HepG2 (cell line): ENCODE results near the gene PALM3. TPM values are rescaled to one million over a fixed set of nuclear protein-coding genes. Genes with fewer than 3 reads are reported as not detected.

ENCODE experiments used
- ATF1 ChIP-seq: IDR thresholded peaks from 2 replicates; pipeline ENCODE4 v1.6.1; 2016; ENCODE audit warnings: mild to moderate bottlenecking, control low read depth
- HCFC1 ChIP-seq: fragments of 150-350 bp; IDR thresholded peaks from 2 replicates; pipeline ENCODE4 v1.6.1; 2014; ENCODE audit warnings: low read depth, low read length
- KDM2A ChIP-seq: sonication (generic); formaldehyde crosslinking; IDR thresholded peaks from 2 replicates; pipeline ENCODE4 v1.4.0; 2020; ENCODE audit warnings: low read depth, missing genetic modification reagents, borderline replicate concordance
- KDM5B ChIP-seq: sonication (generic); formaldehyde crosslinking; IDR thresholded peaks from 2 replicates; pipeline ENCODE4 v1.4.0; 2020; ENCODE audit warnings: missing genetic modification reagents, mild to moderate bottlenecking, borderline replicate concordance
- NFE2L2 ChIP-seq: fragments of 150-350 bp; IDR thresholded peaks from 2 replicates; pipeline ENCODE4 v1.6.1; 2014; ENCODE audit warnings: low read length
- RBFOX2 ChIP-seq: fragments of 200-400 bp; formaldehyde crosslinking; IDR thresholded peaks from 2 replicates; pipeline ENCODE4 v1.6.1; 2017; ENCODE audit warnings: low read depth, mild to moderate bottlenecking, low read length
- RNF2 ChIP-seq: fragments of 450-650 bp; conservative IDR thresholded peaks from 2 replicates; pipeline ENCODE4 v1.6.1; 2016; ENCODE audit warnings: low read depth
- RXRA ChIP-seq: sonication (generic); formaldehyde crosslinking; IDR thresholded peaks from 2 replicates; pipeline ENCODE4 v1.5.1; 2020; ENCODE audit warnings: missing genetic modification reagents
- SATB2 ChIP-seq: sonication (generic); formaldehyde crosslinking; IDR thresholded peaks from 2 replicates; pipeline ENCODE4 v1.5.0; 2020; ENCODE audit warnings: missing genetic modification reagents
- SOX5 ChIP-seq: IDR thresholded peaks from 2 replicates; pipeline ENCODE4 v1.6.1; 2016; ENCODE audit warnings: borderline replicate concordance
- SOX6 ChIP-seq, 2 experiments: fragments of 450-650 bp in 1 of 2; sonication (generic) in 1 of 2; formaldehyde crosslinking in 1 of 2; IDR thresholded peaks; 2 replicates each; pipeline versions ENCODE4 v1.4.0 to v1.6.1; 2017 to 2020; ENCODE audit warnings: antibody characterized with exemption in 1 of 2, mild to moderate bottlenecking in 1 of 2, missing genetic modification reagents in 1 of 2
- SP1 ChIP-seq, 2 experiments: fragments of 450-650 bp in 1 of 2; sonication (generic) in 1 of 2; formaldehyde crosslinking in 1 of 2; IDR thresholded peaks; 2 replicates each; pipeline versions ENCODE4 v1.4.0 to v1.6.1; 2016 to 2020; ENCODE audit warnings: missing genetic modification reagents in 1 of 2
- ZKSCAN8 ChIP-seq: IDR thresholded peaks from 2 replicates; pipeline ENCODE4 v1.6.1; 2016; ENCODE audit warnings: borderline replicate concordance, missing genetic modification reagents, missing compliant biosample characterization
- ZNF136 ChIP-seq: sonication (generic); formaldehyde crosslinking; IDR thresholded peaks from 2 replicates; pipeline ENCODE4 v1.8.1; 2022; ENCODE audit warnings: low read depth, mild to moderate bottlenecking, moderate library complexity, missing genetic modification reagents
- ZNF24 ChIP-seq: fragments of 450-650 bp; IDR thresholded peaks from 2 replicates; pipeline ENCODE4 v1.6.1; 2017; ENCODE audit warnings: antibody characterized with exemption, mild to moderate bottlenecking
- ZNF263 ChIP-seq: sonication (generic); formaldehyde crosslinking; IDR thresholded peaks from 2 replicates; pipeline ENCODE4 v1.4.0; 2020; ENCODE audit warnings: missing genetic modification reagents
- ZNF501 ChIP-seq: sonication (generic); formaldehyde crosslinking; IDR thresholded peaks from 2 replicates; pipeline ENCODE4 v1.5.1; 2020; ENCODE audit warnings: mild to moderate bottlenecking, moderate library complexity, missing genetic modification reagents
- ZNF567 ChIP-seq: sonication (generic); formaldehyde crosslinking; IDR thresholded peaks from 2 replicates; pipeline ENCODE4 v1.8.1; 2023; ENCODE audit warnings: mild to moderate bottlenecking, missing genetic modification reagents, borderline replicate concordance
- ZNF670 ChIP-seq: sonication (generic); formaldehyde crosslinking; IDR thresholded peaks from 2 replicates; pipeline ENCODE4 v1.8.0; 2022; ENCODE audit warnings: mild to moderate bottlenecking, missing genetic modification reagents, borderline replicate concordance
- ZNF724P ChIP-seq: sonication (generic); formaldehyde crosslinking; IDR thresholded peaks from 2 replicates; pipeline ENCODE4 v1.8.0; 2022; ENCODE audit warnings: missing genetic modification reagents, borderline replicate concordance
- ZNF747 ChIP-seq: sonication (generic); formaldehyde crosslinking; IDR thresholded peaks from 2 replicates; pipeline ENCODE4 v1.8.1; 2023; ENCODE audit warnings: missing genetic modification reagents, mild to moderate bottlenecking, borderline replicate concordance
- ZSCAN21 ChIP-seq: sonication (generic); formaldehyde crosslinking; IDR thresholded peaks from 2 replicates; pipeline ENCODE4 v1.8.0; 2022; ENCODE audit warnings: mild to moderate bottlenecking, missing genetic modification reagents, moderate library complexity, borderline replicate concordance
- ZSCAN30 ChIP-seq: sonication (generic); formaldehyde crosslinking; IDR thresholded peaks from 2 replicates; pipeline ENCODE4 v1.5.0; 2020; ENCODE audit warnings: mild to moderate bottlenecking, missing genetic modification reagents
- polyA plus RNA-seq, 8 experiments: library from polyadenylated mRNA; depleted of rRNA in 3 of 8; stranded (reverse) in 7 of 8; unstranded in 1 of 8; fragments of >200 nt; fragmentation: Illumina TruSeq in 4 of 8; extraction: Trizol in 4 of 8; gene quantifications; 2 replicates each; pipeline versions ENCODE4 v1.2.1 to v1.2.3, GENCODE V29; 2011 to 2016; ENCODE audit warnings: low read depth in 4 of 8, missing spikeins in 1 of 8, mixed read lengths in 1 of 8; ENCODE audit not compliant: insufficient read depth in 1 of 8
- total RNA-seq, 5 experiments: library from RNA; depleted of rRNA; stranded (reverse); fragments of >200 nt; fragmentation: Illumina TruSeq; extraction: Trizol; gene quantifications; 2 replicates each; pipeline ENCODE4 v1.2.3, GENCODE V29; 2016; ENCODE audit warnings: low read depth in 1 of 5
- TF ChIP-seq, protein P1 (sequence below): sonication (generic); formaldehyde crosslinking; IDR thresholded peaks from 2 replicates; pipeline ENCODE4 v1.8.0; 2022; ENCODE audit warnings: missing genetic modification reagents, mild to moderate bottlenecking, moderate library complexity, borderline replicate concordance
- TF ChIP-seq, protein P2 (sequence below): sonication (generic); formaldehyde crosslinking; IDR thresholded peaks from 2 replicates; pipeline ENCODE4 v1.4.0; 2020; ENCODE audit warnings: missing genetic modification reagents
- TF ChIP-seq, protein P3 (sequence below): sonication (generic); formaldehyde crosslinking; conservative IDR thresholded peaks from 2 replicates; pipeline ENCODE4 v1.4.0; 2020; ENCODE audit warnings: missing genetic modification reagents
- TF ChIP-seq, protein P4 (sequence below): sonication (generic); formaldehyde crosslinking; IDR thresholded peaks from 2 replicates; pipeline ENCODE4 v1.4.0; 2020; ENCODE audit warnings: missing genetic modification reagents

The PALM3 gene
- total and polyA plus RNA-seq, 2 of the 13 experiments (the other 11 are each of a cell fraction or from before 2014, with no cell fraction given) = 0.79 to 2.4 TPM

DNA sequence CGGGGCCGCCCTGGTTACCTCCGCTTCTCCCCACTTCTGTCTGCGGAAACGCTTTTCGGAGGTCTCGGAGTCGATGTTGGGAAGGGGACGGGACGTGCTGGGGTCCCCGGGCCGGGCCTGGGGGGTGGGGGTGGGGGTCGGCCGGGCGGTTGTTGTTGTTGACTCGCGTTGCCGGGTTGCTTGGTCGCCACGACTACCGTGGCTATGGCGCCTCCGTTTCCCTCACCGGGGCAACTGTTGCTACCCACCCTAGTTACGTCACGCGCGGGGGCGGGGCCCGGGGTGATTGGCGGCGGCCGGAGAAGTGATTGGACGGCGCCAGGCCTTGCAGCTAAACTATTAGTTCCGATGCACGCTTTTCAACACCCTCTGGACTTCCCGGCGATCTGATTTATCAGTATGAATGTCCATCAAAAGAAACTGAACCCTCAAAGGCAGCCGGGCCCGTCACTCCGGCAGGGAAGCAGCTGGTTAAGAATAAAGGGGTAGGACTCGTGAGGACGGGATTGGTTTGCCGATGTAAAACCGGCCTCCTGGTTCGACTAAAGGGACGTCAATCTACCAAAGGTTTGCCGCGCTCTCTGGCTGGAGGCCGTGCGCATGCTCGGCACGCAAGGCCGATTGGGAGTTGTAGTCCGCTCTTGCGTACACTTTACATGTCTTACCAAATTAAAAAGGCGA lies 55.7 kb downstream of the PALM3 start, which contains the start of gene RFX1 (continued):
- TF ChIP-seq, protein P1, sequence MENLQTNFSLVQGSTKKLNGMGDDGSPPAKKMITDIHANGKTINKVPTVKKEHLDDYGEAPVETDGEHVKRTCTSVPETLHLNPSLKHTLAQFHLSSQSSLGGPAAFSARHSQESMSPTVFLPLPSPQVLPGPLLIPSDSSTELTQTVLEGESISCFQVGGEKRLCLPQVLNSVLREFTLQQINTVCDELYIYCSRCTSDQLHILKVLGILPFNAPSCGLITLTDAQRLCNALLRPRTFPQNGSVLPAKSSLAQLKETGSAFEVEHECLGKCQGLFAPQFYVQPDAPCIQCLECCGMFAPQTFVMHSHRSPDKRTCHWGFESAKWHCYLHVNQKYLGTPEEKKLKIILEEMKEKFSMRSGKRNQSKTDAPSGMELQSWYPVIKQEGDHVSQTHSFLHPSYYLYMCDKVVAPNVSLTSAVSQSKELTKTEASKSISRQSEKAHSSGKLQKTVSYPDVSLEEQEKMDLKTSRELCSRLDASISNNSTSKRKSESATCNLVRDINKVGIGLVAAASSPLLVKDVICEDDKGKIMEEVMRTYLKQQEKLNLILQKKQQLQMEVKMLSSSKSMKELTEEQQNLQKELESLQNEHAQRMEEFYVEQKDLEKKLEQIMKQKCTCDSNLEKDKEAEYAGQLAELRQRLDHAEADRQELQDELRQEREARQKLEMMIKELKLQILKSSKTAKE (CRISPR knock-in tag) = no peak
- TF ChIP-seq ZNF263 (no peak), ATF1 (no peak; the same call in 1 of the 2 replicates), ZNF747 (no peak), SOX5 (CRISPR knock-in tag) (no peak), ZSCAN21 (CRISPR knock-in tag) (no peak), RBFOX2 (peak; percentile 42; the same call in 1 of the 2 replicates), ZKSCAN8 (no peak), SOX6 (IDR thresholded peaks at IDR 0.05) (no peak), SOX6 (CRISPR knock-in tag; IDR thresholded peaks at IDR 0.05) (no peak), KDM2A (CRISPR knock-in tag) (no peak), RXRA (no peak), ZNF670 (CRISPR knock-in tag) (0 out of 2 replicates have a peak, but pooled peaks have one; percentile 83), ZNF136 (CRISPR knock-in tag) (no peak), RNF2 (no peak), ZNF24 (no peak), ZNF501 (CRISPR knock-in tag) (no peak; the same call in 1 of the 2 replicates), NFE2L2 (no peak), HCFC1 (peak; percentile 89), SATB2 (CRISPR knock-in tag) (no peak), SP1 (IDR thresholded peaks at IDR 0.05) (no peak), SP1 (CRISPR knock-in tag; IDR thresholded peaks at IDR 0.05) (peak; percentile 82; the same call in 1 of the 2 replicates), ZNF724P (CRISPR knock-in tag) (no peak), ZNF567 (CRISPR knock-in tag) (no peak), ZSCAN30 (CRISPR knock-in tag) (no peak), KDM5B (CRISPR knock-in tag) (no peak)
- TF ChIP-seq, protein P2, sequence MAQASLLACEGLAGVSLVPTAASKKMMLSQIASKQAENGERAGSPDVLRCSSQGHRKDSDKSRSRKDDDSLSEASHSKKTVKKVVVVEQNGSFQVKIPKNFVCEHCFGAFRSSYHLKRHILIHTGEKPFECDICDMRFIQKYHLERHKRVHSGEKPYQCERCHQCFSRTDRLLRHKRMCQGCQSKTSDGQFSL (CRISPR knock-in tag) = no peak
- TF ChIP-seq, protein P3, sequence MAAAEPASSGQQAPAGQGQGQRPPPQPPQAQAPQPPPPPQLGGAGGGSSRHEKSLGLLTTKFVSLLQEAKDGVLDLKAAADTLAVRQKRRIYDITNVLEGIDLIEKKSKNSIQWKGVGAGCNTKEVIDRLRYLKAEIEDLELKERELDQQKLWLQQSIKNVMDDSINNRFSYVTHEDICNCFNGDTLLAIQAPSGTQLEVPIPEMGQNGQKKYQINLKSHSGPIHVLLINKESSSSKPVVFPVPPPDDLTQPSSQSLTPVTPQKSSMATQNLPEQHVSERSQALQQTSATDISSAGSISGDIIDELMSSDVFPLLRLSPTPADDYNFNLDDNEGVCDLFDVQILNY (CRISPR knock-in tag) = peak; percentile 90; the same call in 1 of the 2 replicates
- TF ChIP-seq, protein P4, sequence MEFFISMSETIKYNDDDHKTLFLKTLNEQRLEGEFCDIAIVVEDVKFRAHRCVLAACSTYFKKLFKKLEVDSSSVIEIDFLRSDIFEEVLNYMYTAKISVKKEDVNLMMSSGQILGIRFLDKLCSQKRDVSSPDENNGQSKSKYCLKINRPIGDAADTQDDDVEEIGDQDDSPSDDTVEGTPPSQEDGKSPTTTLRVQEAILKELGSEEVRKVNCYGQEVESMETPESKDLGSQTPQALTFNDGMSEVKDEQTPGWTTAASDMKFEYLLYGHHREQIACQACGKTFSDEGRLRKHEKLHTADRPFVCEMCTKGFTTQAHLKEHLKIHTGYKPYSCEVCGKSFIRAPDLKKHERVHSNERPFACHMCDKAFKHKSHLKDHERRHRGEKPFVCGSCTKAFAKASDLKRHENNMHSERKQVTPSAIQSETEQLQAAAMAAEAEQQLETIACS (CRISPR knock-in tag) = no peak
